Measurements from ENCODE around the gene USP53. TPM values are rescaled to one million over a fixed set of nuclear protein-coding genes. Genes with fewer than 3 reads are reported as not detected.

Gene USP53
- total RNA-seq, 4 donors from 2014 or later, result 34.2 to 56.4 (median 44.8) TPM

- no peak for TF ChIP-seq CTCF (IDR thresholded peaks at IDR 0.05)
- no peak for TF ChIP-seq POLR2A (IDR thresholded peaks at IDR 0.05)
- intact Hi-C loops (cut with DNase I; ENCODE audit: low total_unique reads), result no loop called here
- H3K4me3 ChIP-seq (ENCODE audit: low read depth, poor library complexity, severe bottlenecking), result no peak overlapping the region
These were observed 17.6 kb downstream of the USP53 start for GRCh38 chr4:119229908-119230687.

GRCh38 chr4:119231491-119231890 lies 19.0 kb downstream of the USP53 start:
- DNase-seq (ENCODE audit: low spot score in 2 of 2), result no peak
- intact Hi-C loops (cut with DNase I; ENCODE audit: low total_unique reads), result no loop called here
- WGBS, 2 donors, result 67 to 78% methylated on average over 3 of the region's 3 CpGs
- TF ChIP-seq CTCF (IDR thresholded peaks at IDR 0.05) (no peak), POLR2A (IDR thresholded peaks at IDR 0.05) (no peak)
- H3K4me3 ChIP-seq (ENCODE audit: low read depth, poor library complexity, severe bottlenecking), result no peak overlapping the region

More at GRCh38 chr4:119229908-119230687, 17.6 kb downstream of the USP53 start:
- 91 to 93% methylated on average over 4 of the region's 4 CpGs for WGBS, 2 donors
- no peak for DNase-seq (ENCODE audit: low spot score in 2 of 2)

- no peak for DNase-seq (ENCODE audit: low spot score in 2 of 2)
- H3K4me3 ChIP-seq (ENCODE audit: low read depth, poor library complexity, severe bottlenecking), result no peak overlapping the region
- TF ChIP-seq CTCF (IDR thresholded peaks at IDR 0.05) (no peak), POLR2A (IDR thresholded peaks at IDR 0.05) (no peak)
- intact Hi-C loops (cut with DNase I; ENCODE audit: low total_unique reads), result no loop called here
- WGBS, 2 donors, result 96 to 97% methylated on average over 1 of the region's 1 CpG
These were observed 19.8 kb downstream of the USP53 start for GRCh38 chr4:119232286-119232685.

GRCh38 chr4:119233191-119233590 lies 20.7 kb downstream of the USP53 start:
- intact Hi-C loops (cut with DNase I; ENCODE audit: low total_unique reads), result no loop called here
- no peak overlapping the region for H3K4me3 ChIP-seq (ENCODE audit: low read depth, poor library complexity, severe bottlenecking)
- TF ChIP-seq CTCF (IDR thresholded peaks at IDR 0.05) (no peak), POLR2A (IDR thresholded peaks at IDR 0.05) (no peak)
- DNase-seq (ENCODE audit: low spot score in 2 of 2), result no peak

GRCh38 chr4:119233750-119234149 lies 21.2 kb downstream of the USP53 start:
- TF ChIP-seq CTCF (IDR thresholded peaks at IDR 0.05), result no peak
- no peak for TF ChIP-seq POLR2A (IDR thresholded peaks at IDR 0.05)
- intact Hi-C loops (cut with DNase I; ENCODE audit: low total_unique reads), result no loop called here
- no peak for DNase-seq (ENCODE audit: low spot score in 2 of 2)
- WGBS, 2 donors, result 29 to 55% methylated on average over 3 of the region's 3 CpGs
- no peak overlapping the region for H3K4me3 ChIP-seq (ENCODE audit: low read depth, poor library complexity, severe bottlenecking)

- intact Hi-C loops (cut with DNase I; ENCODE audit: low total_unique reads), result no loop called here
- no peak overlapping the region for H3K4me3 ChIP-seq (ENCODE audit: low read depth, poor library complexity, severe bottlenecking)
- no peak for DNase-seq (ENCODE audit: low spot score in 2 of 2)
- TF ChIP-seq POLR2A (IDR thresholded peaks at IDR 0.05), result no peak
- TF ChIP-seq CTCF (IDR thresholded peaks at IDR 0.05), result no peak
- WGBS, 2 donors, result 93 to 96% methylated on average over 9 of the region's 9 CpGs
These were observed 24.7 kb downstream of the USP53 start for GRCh38 chr4:119237201-119237600.
